ENCODE data around the gene DISC1.
"Not testable (repeated sequence)": the region's sequence is repeated elsewhere in the genome, so short reads cannot be mapped to it uniquely, and the experiment has no call there.

The DISC1 gene

DNA sequence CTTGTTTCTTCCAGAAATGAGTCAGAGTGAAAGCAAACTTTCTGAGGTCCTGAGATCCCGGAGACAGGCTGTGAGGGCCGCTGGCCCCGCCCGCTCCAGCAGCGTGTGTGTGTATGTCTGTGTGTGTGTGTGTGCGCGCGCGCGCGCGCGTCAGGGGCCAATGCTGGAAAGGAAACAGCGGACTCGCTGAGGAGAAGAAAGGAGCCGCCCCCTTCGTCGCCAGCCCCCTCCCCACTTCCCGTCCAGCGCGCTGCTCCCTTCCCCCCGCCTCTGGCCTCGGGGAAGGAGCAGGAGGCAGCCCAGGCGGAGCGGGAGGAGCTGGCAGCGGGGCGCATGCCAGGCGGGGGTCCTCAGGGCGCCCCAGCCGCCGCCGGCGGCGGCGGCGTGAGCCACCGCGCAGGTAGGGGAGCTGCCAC, at the start of gene DISC1:
Gene DISC1, plus strand, starts transcription at position 256 of the 416 bp plus-strand sequence. Its CDS starts 78 bp downstream, at position 334.
- DNase-seq = peak in 13 of 14 donors; percentile 13 to 85 (median 65)

DNA sequence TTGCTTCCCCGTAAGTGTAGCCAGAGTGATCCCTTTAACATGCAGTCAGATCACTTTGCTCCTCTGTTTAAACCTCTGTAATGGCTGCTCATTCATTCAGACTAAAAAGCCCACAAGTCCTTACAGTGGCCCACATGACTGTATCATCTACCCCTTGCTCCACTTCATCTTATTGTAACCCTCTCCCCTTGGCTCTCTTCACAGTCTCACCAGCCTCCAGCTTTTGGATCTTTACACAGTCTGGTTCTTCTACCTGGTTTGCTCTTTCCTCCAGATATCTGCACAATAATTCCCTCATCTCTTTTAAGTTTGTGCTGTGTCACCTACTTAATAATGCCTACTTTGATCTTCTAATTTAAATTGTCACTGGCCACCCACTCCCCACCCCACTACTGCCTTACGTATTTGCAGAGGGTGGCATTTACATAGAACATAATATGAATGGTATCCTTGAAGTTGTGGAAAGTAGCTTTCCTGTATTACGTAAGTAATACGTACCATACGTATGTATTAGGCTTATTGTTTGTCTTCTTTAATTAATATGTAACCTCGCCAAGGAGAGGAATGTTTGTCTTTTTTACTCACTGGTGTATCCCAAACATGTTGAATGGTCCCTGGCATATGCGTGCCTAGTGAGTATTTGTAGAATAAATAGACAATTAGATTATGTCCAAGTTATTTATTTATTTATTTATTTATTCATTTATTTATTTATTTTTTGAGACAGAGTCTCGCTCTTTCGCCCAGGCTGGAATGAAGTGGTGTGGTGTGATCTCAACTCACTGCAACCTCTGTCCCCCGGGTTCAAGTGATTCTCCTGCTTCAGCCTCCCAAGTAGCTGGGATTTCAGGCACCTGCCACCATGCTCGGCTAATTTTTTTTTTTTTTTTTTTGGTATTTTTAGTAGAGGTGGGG, 49.5 kb upstream of the DISC1 start:
- DNase-seq = no peak

DNA sequence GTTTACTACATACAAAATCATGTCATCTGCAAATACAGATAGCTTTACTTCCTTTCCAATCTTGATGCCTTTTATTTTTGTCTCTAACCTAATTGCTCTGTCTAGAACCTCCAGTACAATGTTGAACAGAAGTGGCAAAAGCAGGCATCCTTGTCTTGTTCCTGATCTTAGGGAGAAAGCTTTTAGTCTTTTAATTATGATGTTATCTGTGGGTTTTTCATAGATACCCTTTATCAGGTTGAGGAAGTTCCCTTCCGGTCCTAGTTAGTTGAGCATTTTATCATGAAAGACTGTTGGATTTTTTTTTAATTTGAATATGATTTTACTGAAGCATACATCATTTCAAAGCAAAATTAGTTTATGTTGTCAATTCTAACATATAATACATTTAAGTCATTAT, 45.7 kb upstream of the DISC1 start:
- DNase-seq = no peak

DNA sequence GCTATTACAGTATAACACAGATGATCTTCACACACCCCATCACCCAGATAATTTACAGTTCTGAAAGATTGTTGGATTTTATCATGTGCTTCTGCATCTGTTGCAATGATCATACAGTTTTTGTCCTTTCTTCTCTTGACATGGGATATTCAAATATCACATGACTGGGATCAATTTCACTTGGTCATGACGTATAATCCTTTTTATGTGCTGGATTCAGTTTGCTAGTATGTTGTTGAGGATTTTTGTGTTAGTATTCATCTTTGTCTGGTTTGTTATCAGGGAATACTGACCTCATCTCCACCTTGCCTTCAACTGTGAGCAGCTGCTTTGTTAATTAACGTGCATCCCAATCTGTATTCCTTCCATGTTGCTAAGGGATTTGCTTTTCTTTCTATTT, 44.7 kb upstream of the DISC1 start:
- no peak for DNase-seq

DNA sequence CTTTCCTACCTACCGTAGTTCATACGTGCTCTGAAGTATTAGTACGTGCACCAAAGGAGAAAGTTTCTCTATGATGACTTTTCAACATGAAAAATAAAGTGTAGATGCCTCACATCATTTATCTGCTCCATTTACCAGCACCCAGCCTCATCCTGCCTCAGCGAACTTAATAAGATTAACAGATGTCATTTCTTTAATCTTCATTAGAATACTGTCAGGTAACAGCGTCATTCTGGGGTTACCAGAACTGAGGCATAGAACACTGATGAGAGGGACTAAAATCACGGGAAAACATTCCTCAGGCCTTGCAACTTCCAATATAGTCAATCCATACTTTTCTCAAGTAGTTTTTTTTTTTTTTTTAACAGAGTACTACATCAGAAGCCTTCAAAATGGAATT, 43.2 kb upstream of the DISC1 start:
- DNase-seq = no peak

DNA sequence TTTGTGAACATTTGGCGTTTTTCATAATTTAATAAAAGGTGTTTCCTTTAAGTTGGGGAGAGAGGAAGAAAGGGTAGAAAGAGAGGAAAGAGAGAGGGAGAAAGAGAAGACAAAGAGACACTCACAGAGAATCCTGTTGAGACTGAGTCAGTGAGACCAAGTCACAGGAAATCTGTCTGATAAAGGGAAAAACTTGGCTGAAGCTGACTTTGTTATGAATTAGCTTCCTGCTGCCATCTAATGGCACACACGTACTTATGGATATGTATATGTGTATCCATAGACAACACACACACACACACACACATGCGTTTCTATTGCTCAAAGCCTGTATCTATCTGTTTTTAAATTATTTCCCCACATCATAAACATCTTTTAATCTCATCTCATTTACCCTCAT, 42.5 kb upstream of the DISC1 start:
- no peak for DNase-seq

DNA sequence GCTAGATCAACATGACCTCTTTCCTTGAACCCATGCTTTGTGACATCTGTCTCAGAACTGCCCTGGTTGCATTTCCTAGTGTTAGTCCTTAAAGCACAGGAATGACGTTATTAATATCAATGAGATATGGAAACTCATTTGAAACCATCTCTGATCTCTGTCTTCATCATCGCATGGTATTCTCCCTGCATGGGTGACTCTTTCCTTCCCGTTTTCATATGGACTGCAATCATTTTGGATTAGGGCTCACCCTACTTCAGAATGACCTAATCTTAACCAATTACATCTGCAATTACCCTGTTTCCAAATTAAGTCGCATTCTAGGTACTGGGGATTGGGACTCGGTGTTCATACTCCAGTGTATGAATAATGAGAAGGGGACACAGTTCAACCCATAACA, 41.7 kb upstream of the DISC1 start:
- no peak for DNase-seq

DNA sequence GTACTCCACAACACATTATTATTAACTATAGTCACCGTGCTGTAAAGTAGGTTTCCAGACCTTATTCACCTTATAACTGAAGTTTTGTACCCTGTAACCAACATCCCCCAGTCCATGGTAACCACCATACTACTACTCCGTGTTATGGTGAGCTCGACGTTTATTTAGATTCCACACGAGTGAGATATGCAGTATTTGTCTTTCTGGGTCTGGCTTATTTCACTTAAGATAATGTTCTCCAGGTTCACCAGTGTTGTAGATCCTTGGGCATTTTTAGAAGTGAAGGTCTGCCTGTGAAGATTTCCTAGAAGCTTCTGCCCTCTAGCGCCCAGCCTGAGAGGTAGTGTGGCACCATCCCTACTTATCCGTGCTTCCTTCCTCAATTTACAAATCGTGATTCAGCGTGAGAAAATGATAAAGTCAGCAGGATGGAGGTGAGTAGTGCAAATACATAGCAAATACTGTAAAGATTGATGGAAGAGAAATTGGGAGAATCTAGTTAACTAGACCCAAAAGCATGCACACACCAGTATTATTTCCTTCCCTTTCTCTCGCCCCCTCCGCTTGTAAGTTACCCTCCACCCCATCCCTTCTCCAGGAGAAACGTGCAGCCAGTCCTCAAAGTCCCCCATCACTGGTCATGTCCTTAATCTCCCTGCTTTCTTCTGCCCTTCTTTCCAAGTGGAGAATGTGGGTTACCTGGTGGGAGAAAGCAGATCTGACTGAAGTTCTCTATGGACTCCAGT, 36.0 kb upstream of the DISC1 start:
- peak in 3 of 14 donors; percentile 8 to 18 (median 13) for DNase-seq

DNA sequence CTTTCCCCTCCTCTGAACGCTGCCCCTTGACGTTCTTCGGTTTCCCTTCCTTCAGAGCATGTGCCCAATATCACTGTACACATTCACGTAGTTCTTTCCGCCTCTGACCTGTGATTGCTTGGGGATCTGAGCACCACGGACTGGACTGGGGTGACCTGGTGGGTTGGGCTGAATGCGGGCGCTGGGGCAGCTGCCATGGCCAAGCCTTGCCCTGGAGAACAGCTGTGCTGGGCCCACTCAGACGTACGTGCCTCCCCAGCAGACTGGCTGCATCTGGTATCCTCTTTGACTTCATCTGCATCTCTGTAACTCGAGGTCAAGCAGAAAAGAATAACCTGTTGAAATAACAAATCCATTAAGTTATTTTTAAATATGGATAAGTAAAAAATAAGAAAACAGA, 35.1 kb upstream of the DISC1 start:
- no peak for DNase-seq

DNA sequence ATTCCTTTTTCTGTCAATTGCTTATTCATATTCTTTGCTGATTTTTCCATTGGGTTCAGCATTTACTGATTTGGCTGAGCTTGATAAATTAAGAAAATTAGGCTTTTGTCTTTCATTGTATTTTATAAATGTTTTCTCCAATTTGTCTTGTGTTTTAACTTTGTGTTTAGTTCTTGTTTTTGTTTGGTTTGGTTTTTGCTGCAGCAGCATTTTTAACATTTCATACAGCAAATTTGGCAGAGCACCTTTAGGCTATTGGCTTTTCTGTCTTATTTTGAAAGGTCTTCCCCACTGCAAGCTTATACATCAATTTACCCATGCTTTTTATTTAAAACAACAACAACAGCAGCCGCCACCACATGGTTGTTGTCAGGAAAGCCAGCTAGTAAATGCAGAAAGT, 33.8 kb upstream of the DISC1 start:
- no peak for DNase-seq

DNA sequence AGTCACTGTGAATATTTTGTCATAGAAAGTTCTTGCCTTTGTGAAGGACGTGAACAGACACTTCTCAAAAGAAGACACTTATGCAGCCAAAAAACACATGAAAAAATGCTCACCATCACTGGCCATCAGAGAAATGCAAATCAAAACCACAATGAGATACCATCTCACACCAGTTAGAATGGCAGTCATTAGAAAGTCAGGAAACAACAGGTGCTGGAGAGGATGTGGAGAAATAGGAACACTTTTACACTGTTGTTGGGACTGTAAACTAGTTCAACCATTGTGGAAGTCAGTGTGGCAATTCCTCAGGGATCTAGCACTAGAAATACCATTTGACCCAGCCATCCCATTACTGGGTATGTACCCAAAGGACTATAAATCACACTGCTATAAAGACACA, 33.3 kb upstream of the DISC1 start:
- DNase-seq = not testable (repeated sequence)

DNA sequence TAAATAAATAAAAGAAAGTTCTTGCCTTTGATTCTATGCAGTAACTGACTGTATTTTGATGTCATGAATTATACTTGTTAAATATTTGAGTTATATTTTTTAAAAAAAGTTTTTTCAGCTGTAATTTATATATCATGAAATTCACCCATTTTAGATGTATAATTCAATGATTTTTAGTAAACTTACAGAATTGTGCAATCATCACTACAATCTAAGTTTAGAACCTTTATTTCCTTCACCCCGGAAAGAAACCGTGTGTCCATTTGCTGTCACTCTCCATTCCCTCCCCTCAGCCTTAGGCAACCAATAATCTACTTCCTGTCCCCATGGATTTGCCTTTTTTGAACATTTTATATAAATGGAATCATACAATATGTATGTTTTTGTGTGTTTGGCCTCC, 32.5 kb upstream of the DISC1 start:
- DNase-seq = no peak

DNA sequence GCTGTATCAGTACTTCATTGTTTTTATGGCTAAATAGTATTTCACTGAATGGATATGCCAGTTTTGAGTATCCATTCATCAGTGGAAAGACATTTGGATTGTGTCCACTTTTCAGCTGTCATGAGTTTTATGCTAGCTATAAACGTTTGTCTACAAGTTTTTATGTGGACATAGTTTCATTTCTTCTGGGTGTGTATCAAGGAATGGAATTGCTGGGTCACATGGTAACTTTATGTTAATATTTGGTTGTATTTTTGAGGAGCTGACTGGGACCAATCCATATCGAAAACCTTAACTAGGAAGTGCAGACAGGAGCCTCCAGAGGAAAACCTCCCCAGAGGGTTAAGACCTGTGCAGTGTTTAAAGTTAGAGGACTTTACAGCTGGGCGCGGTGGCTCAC, 31.8 kb upstream of the DISC1 start:
- no peak for DNase-seq

DNA sequence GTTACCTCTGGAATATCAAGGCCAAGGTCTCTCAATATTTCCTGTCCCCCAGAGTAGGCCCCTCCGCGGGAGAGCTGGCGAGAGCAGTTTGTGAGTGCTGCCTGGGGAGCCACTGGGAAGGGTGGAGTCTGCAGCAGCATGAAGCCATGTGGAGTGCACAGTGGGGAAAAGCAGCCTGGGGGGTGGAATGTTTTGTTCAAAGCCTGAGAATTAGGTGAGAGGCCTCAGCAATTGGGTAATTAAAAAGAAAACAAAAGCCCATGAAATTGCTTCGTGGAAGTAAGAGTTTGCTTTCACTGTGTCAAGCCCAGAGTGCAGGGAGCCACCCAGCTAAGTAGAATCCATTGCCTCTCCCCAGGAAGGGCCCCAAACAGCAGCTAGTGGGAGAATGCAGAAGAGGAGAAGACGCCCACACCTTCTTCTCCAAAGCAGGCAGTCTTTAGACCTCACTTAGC, 30.2 kb upstream of the DISC1 start:
- no peak for DNase-seq

DNA sequence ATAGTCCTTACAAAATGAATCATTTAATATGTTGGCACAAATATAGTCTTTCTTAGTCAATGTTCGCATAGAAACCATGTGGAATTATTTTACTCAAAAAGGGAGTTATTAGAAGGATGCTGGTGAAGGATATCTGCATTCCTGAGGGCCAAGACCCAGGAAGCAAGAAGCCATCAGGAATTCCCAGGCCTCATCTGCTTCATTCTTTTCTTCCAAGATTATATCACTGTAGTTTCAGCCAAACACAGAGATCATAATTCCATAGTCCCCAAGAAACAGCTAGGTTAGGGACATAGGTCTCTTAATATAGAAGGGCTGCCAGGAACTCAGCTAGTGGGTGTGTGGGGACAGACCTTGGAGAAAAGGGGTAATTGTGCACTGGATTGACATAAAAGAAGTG, 28.6 kb upstream of the DISC1 start:
- DNase-seq = no peak

DNA sequence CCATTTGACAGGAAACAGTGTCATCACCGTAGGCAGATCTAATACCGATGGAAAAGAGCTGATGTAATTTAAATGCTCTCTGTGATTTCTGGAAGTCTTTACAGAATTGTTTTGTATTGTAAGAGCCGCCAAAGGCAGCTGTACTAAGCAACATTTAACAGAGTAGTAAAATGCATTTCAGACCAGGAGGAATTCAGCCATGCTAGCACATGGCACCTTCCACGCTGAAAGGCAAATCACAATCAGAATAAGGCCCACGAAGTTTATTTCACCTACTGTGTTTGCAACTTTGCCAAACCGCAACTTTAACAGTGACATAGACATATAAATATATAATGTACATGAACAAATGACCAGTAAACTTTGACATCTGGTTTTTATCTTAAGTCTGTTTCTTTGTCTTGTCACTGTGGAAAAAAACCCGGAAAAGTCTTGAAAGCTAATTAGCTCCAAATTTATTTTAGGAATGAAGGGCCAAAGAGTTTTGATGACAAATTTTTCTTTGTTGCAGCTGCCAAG, 26.1 kb upstream of the DISC1 start:
- DNase-seq = no peak

DNA sequence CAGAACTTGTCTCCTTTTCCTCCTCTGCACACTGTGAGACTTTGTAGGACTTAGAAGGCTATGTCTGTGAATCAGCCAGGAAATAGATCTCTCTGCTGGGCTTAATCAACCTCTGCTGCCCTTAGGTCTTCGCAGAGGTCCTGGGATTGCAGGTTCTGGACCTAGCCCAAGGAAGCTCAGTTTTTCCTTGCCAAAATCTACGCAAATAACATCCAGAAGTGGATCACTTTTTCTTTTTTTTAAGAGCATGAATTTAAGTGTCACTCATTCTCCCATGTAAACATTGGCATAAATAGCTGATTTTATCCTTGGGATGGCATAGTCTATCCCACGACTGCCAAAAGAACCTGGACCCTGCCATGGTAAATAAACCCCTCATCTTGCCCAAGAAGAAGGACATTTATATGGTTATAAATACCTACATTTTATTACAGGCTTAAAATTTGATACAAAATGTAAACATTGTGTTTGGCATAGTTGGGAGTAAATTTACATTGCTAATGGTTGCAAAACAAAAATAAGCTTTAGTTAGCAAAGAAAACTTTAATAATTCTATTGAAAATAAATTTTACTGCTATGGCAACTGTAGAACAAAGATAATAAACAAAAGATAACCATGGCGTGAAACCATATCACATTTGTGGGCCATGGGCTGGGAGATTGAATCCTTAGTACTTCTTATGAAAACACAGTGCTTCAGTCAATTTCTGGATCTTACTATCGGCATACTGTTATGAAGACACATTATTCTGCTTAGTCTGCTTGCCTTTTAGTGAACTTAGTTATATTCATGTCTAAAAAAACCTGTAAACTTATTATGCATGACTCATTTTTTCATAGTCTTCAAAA, 24.5 kb upstream of the DISC1 start:
- DNase-seq = no peak

DNA sequence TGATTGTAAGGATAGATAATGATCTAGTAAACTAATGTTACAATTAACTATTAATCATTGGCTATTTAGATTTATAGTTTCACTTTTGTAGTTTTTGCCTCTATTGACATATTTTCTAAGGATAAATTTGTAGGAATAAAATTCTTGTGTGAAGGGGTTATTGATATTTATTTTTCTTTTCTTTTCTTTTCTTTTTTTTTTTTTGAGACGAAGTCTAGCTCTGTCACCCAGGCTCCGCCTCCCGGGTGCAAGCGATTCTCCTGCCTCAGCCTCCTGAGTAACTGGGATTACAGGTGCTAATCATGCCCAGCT, 24.0 kb upstream of the DISC1 start:
- DNase-seq = no peak

DNA sequence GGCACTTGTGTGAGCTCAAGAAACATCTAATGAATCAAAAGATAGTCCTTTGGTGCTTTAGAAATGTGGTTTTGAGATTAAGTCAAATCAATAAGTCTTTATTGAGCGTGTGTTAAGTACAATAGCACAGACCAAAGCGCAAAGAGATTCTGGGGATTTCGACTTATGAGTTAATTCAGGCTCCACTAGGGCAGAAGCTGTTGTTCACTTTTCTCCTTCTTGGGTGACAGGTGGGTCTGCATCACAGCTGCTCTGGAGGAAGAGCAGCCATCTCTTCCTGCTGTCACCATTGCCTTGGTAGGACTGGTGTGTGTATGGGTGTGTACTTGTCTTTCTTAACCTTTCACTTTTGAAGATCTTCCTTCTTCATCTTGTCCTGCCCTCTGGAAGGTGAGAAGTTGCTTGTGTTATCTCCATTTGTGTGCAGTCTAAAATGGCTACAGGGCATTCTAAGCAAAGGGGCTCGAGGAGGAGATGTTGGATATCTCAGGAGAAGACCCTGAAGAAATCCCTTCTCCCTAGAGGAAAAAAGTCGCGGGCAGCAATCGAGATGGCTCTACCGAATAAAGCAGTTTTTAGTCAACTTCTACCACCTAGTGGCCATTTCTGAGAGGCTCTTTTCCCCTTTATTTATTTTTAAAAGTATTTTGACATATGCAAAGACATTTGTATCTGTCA, 22.9 kb upstream of the DISC1 start:
- peak in 6 of 14 donors; percentile 10 to 45 (median 18) for DNase-seq

DNA sequence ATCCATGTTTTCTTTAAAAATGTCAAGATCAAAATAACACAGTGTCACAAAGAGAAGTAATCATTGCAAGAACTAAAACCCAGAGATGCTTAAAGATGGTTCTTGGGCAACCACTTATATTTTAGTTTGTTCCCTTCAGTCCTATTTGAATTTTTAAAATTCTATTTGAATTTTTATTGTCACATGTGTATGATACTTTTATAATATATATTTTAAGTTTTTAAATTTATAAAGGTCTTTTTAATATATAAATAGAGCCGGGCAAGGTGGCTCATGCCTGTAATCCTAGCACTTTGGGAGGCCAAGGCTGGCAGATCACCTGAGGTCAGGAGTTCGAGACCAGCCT, 22.3 kb upstream of the DISC1 start:
- no peak for DNase-seq

DNA sequence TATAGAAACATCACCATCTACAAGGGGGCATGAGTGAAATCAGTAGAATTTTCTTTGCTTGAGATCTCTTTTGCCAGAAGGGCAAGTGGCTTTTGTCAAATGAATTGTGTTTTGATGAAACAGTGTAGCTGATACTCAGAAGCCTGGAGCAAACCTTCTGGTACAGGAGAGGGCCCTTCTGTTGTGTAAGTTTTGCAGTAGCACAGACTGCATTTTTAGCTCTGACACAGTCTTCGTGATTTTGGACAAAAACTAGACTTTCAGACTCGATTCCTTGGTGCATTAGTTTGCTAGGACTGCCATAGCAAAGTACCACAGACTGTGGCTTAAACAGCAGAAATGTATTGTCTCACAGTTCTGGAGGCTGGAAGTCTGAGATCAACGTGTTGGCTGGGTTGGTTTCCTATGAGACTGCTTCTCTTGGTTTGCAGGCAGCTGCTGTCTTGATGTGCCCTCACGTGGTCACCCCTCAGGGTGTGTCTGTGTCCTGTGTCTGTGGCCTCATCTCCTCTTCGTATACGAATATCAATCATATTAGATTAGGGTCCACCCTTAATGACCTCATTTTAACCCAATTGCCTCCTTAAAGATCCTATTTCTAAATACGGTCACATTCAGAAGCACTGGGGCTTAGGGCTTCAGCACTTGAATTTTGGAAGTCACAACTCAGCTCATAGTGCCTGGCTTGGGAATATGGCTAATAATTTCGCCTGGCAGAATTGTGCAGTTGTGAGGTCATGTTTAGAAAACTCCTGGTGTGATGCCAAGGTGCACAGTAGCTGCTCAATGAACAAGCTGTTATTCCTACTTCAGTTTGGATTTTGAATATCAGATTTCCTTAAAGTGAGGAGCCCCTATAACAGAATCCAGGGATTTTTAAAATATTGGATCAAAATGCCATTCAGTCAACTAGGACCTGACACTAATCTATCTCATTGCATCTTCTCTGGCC, 21.2 kb upstream of the DISC1 start:
- no peak for DNase-seq

Measured in C1 segment of cervical spinal cord (tissue), 14 donors.